HepG2 (cell line): ENCODE data around the gene FKBP8. TPM values are rescaled to one million over a fixed set of nuclear protein-coding genes. Genes with fewer than 3 reads are reported as not detected.

Experiments
- CENPX ChIP-seq: sonication (generic); formaldehyde crosslinking; IDR thresholded peaks from 2 replicates; pipeline ENCODE4 v1.9.0; 2021; ENCODE audit warnings: mild to moderate bottlenecking, missing genetic modification reagents, moderate library complexity
- GLMP ChIP-seq: sonication (generic); formaldehyde crosslinking; IDR thresholded peaks from 2 replicates; pipeline ENCODE4 v1.9.0; 2021; ENCODE audit warnings: missing genetic modification reagents, mild to moderate bottlenecking, borderline replicate concordance
- HDAC1 ChIP-seq: sonication (generic); formaldehyde crosslinking; IDR thresholded peaks from 2 replicates; pipeline ENCODE4 v1.5.1; 2020; ENCODE audit warnings: mild to moderate bottlenecking, missing genetic modification reagents
- HMG20B ChIP-seq: conservative IDR thresholded peaks from 2 replicates; pipeline ENCODE4 v1.6.1; 2016; ENCODE audit warnings: missing genetic modification reagents, missing compliant biosample characterization
- NAIF1 ChIP-seq: sonication (generic); formaldehyde crosslinking; IDR thresholded peaks from 2 replicates; pipeline ENCODE4 v1.5.0; 2020; ENCODE audit warnings: mild to moderate bottlenecking, missing genetic modification reagents, borderline replicate concordance
- RAD51 ChIP-seq: fragments of 450-650 bp; IDR thresholded peaks from 2 replicates; pipeline ENCODE4 v1.6.1; 2016; ENCODE audit warnings: borderline replicate concordance
- RFX1 ChIP-seq: fragments of 450-650 bp; IDR thresholded peaks from 2 replicates; pipeline ENCODE4 v1.6.1; 2017
- RXRA ChIP-seq: sonication (generic); formaldehyde crosslinking; IDR thresholded peaks from 2 replicates; pipeline ENCODE4 v1.5.1; 2020; ENCODE audit warnings: missing genetic modification reagents
- SNAI1 ChIP-seq: sonication (generic); formaldehyde crosslinking; IDR thresholded peaks from 2 replicates; pipeline ENCODE4 v1.5.0; 2020; ENCODE audit warnings: mild to moderate bottlenecking, missing genetic modification reagents, borderline replicate concordance
- SNAPC4 ChIP-seq: sonication (generic); formaldehyde crosslinking; IDR thresholded peaks from 2 replicates; pipeline ENCODE4 v1.4.0; 2020; ENCODE audit warnings: mild to moderate bottlenecking, missing genetic modification reagents
- SPEN ChIP-seq: sonication (generic); formaldehyde crosslinking; IDR thresholded peaks from 2 replicates; pipeline ENCODE4 v1.5.1; 2020; ENCODE audit warnings: low read depth, mild to moderate bottlenecking, missing genetic modification reagents
- THRA ChIP-seq: sonication (generic); formaldehyde crosslinking; IDR thresholded peaks from 2 replicates; pipeline ENCODE4 v1.4.0; 2020; ENCODE audit warnings: missing genetic modification reagents, borderline replicate concordance
- THYN1 ChIP-seq: sonication (generic); formaldehyde crosslinking; IDR thresholded peaks from 2 replicates; pipeline ENCODE4 v1.8.1; 2023; ENCODE audit warnings: low read depth, mild to moderate bottlenecking, moderate library complexity, missing genetic modification reagents, borderline replicate concordance
- ZMYM3 ChIP-seq: sonication (generic); formaldehyde crosslinking; IDR thresholded peaks from 2 replicates; pipeline ENCODE4 v1.5.1; 2020; ENCODE audit warnings: mild to moderate bottlenecking, missing genetic modification reagents
- ZNF276 ChIP-seq: sonication (generic); formaldehyde crosslinking; IDR thresholded peaks from 2 replicates; pipeline ENCODE4 v1.4.0; 2020; ENCODE audit warnings: mild to moderate bottlenecking, low read depth, missing genetic modification reagents
- ZNF34 ChIP-seq: sonication (generic); formaldehyde crosslinking; IDR thresholded peaks from 2 replicates; pipeline ENCODE4 v1.4.0; 2020; ENCODE audit warnings: mild to moderate bottlenecking, missing genetic modification reagents, borderline replicate concordance
- polyA plus RNA-seq, 8 experiments: library from polyadenylated mRNA; depleted of rRNA in 3 of 8; stranded (reverse) in 7 of 8; unstranded in 1 of 8; fragments of >200 nt; fragmentation: Illumina TruSeq in 4 of 8; extraction: Trizol in 4 of 8; gene quantifications; 2 replicates each; pipeline versions ENCODE4 v1.2.1 to v1.2.3, GENCODE V29; 2011 to 2016; ENCODE audit warnings: low read depth in 4 of 8, missing spikeins in 1 of 8, mixed read lengths in 1 of 8; ENCODE audit not compliant: insufficient read depth in 1 of 8
- total RNA-seq, 5 experiments: library from RNA; depleted of rRNA; stranded (reverse); fragments of >200 nt; fragmentation: Illumina TruSeq; extraction: Trizol; gene quantifications; 2 replicates each; pipeline ENCODE4 v1.2.3, GENCODE V29; 2016; ENCODE audit warnings: low read depth in 1 of 5
- TF ChIP-seq, protein P1 (sequence below): sonication (generic); formaldehyde crosslinking; IDR thresholded peaks from 2 replicates; pipeline ENCODE4 v1.5.1; 2020; ENCODE audit warnings: mild to moderate bottlenecking, missing genetic modification reagents, borderline replicate concordance

Gene FKBP8
- total and polyA plus RNA-seq, 2 of the 13 experiments (the other 11 are each of a cell fraction or from before 2014, with no cell fraction given): 81.7 to 93.9 TPM

DNA sequence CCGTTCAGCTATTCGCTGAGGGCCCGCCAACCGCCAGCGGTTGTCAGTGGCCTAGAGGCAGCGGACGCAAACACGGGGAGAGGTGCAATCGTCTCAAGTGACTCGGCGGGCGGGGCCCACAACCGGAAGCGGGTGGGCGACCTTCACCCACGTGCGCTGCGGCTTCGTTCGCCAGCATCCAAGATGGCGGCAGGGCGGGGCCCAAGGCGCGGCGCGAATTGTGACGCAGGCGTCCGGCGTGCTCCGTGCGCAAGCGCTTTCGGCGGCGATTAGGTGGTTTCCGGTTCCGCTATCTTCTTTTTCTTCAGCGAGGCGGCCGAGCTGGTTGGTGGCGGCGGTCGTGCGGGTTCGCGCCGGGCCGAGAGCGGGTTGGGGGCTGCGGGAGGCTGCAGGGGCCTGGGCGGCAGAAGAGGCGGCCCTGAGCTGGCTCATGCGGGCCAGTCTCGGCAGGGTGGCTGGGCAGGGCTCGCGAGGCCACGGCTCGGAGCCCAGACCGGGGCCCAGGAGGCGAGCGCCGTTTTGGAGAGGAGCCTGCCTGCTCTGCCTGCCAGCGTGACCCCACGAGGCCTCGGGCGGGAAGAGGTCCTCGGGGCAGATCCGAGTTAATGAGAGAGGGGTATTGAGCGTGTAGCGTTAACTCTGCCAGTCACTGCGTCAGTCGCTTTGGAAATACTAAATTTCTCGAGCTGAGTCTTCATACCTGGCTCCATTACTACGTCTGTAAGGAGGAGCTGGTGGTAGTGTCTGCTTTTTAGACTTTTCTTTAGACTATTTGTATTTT lies 28.4 kb upstream of the FKBP8 start, which contains the start of gene UBA52 (continued):
- peak; percentile 76; the same call in 1 of the 2 replicates for TF ChIP-seq SNAPC4 (CRISPR knock-in tag)
- TF ChIP-seq RAD51: peak; percentile 43; the same call in 1 of the 2 replicates
- no peak for TF ChIP-seq CENPX
- TF ChIP-seq GLMP (CRISPR knock-in tag): no peak
- TF ChIP-seq NAIF1 (CRISPR knock-in tag): no peak
- no peak; the same call in 1 of the 2 replicates for TF ChIP-seq ZMYM3 (CRISPR knock-in tag)
- TF ChIP-seq SPEN (CRISPR knock-in tag): peak; percentile 95
- TF ChIP-seq RXRA (CRISPR knock-in tag): peak; percentile 80
- TF ChIP-seq RFX1: no peak
- TF ChIP-seq THYN1: no peak
- TF ChIP-seq HMG20B (CRISPR knock-in tag): peak; percentile 59
- peak; percentile 30; the same call in 1 of the 2 replicates for TF ChIP-seq SNAI1 (CRISPR knock-in tag)
- TF ChIP-seq HDAC1 (CRISPR knock-in tag): peak; percentile 100
- peak; percentile 92; the same call in 1 of the 2 replicates for TF ChIP-seq ZNF276 (CRISPR knock-in tag)
- TF ChIP-seq THRA: peak; percentile 78; the same call in 1 of the 2 replicates
- TF ChIP-seq, protein P1, sequence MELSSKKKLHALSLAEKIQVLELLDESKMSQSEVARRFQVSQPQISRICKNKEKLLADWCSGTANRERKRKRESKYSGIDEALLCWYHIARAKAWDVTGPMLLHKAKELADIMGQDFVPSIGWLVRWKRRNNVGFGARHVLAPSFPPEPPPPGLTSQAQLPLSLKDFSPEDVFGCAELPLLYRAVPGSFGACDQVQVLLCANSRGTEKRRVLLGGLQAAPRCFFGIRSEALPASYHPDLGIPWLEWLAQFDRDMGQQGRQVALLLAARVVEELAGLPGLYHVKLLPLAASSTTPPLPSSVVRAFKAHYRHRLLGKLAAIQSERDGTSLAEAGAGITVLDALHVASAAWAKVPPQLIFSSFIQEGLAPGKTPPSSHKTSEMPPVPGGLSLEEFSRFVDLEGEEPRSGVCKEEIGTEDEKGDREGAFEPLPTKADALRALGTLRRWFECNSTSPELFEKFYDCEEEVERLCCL (CRISPR knock-in tag): no peak
- TF ChIP-seq ZNF34 (CRISPR knock-in tag): peak; percentile 77; the same call in 1 of the 2 replicates
